SK-N-SH (cell line): Measurements from ENCODE around the gene CADM1. TPM values are rescaled to one million over a fixed set of nuclear protein-coding genes. Genes with fewer than 3 reads are reported as not detected.

ENCODE experiments used
- CTCF ChIA-PET: fragments of 300-600, 350-600 bp; formaldehyde crosslinking; extraction: SDS; loops from one replicate; lab custom pipeline; 2021; lab: Yijun Ruan, JAX
- POLR2A ChIA-PET: fragments of 350-600 bp; sonication (Branson Sonifier 250); formaldehyde crosslinking; extraction: SDS; loops from one replicate; lab custom pipeline; 2020; ENCODE audit warnings: antibody characterized with exemption, inconsistent platforms; lab: Yijun Ruan, JAX
- DNase-seq: peaks from one replicate; pipeline ENCODE4 v3.0.0; 2012
- H2AFZ ChIP-seq: fragments of 200-600 bp; sonication (generic); 2 replicates; pipeline ENCODE4 v1.8.1; 2016; ENCODE audit warnings: antibody characterized with exemption, mild to moderate bottlenecking, low read depth
- H3F3A ChIP-seq: fragments of 200-600 bp; sonication (generic); replicated peaks from 2 replicates; pipeline ENCODE3; 2016; ENCODE audit warnings: antibody characterized with exemption, mild to moderate bottlenecking; ENCODE audit not compliant: insufficient read depth
- H3K27ac ChIP-seq, 2 experiments: fragments of 200-500 bp in 1 of 2; fragments of 200-600 bp in 1 of 2; sonication (Bioruptor generic) in 1 of 2; sonication (generic), shearing (Covaris generic) in 1 of 2; 2 replicates each; pipeline versions ENCODE4 v1.5.1 to v1.6.1; 2014 to 2016; ENCODE audit warnings: low read depth in 2 of 2, inconsistent platforms in 1 of 2, low read length in 1 of 2, mild to moderate bottlenecking in 1 of 2, mixed read lengths in 1 of 2
- H3K27me3 ChIP-seq: fragments of 200-600 bp; sonication (generic), shearing (Covaris generic); 2 replicates; pipeline ENCODE4 v1.6.1; 2016; ENCODE audit warnings: mixed run types; ENCODE audit not compliant: insufficient read depth
- H3K36me3 ChIP-seq, 2 experiments: fragments of 200-500 bp in 1 of 2; fragments of 200-600 bp in 1 of 2; sonication (Bioruptor generic) in 1 of 2; sonication (generic) in 1 of 2; replicated peaks in 1 of 2; 2 replicates each; pipeline versions ENCODE3 to v1.5.1; 2014 to 2016; ENCODE audit warnings: low read length in 1 of 2, mild to moderate bottlenecking in 1 of 2; ENCODE audit not compliant: insufficient read depth in 2 of 2, control insufficient read depth in 1 of 2
- H3K4me1 ChIP-seq, 2 experiments: fragments of 200-500 bp in 1 of 2; fragments of 200-600 bp in 1 of 2; sonication (Bioruptor generic) in 1 of 2; sonication (generic), shearing (Covaris generic) in 1 of 2; 2 replicates each; pipeline versions ENCODE4 v1.5.1 to v1.6.1; 2014 to 2016; ENCODE audit warnings: low read depth in 1 of 2, low read length in 1 of 2, mixed run types in 1 of 2; ENCODE audit not compliant: insufficient read depth in 2 of 2, control insufficient read depth in 1 of 2
- H3K4me2 ChIP-seq: fragments of 200-600 bp; sonication (generic), shearing (Covaris generic); 2 replicates; pipeline ENCODE4 v1.6.1; 2017; ENCODE audit warnings: mixed run types
- H3K4me3 ChIP-seq, 2 experiments: fragments of 200-500 bp in 1 of 2; fragments of 200-600 bp in 1 of 2; sonication (Bioruptor generic) in 1 of 2; sonication (generic), shearing (Covaris generic) in 1 of 2; 2 replicates each; pipeline versions ENCODE4 v1.5.1 to v1.8.1; 2014 to 2016; ENCODE audit warnings: low read depth in 2 of 2, inconsistent platforms in 1 of 2, low read length in 1 of 2, mild to moderate bottlenecking in 1 of 2, mixed read lengths in 1 of 2, moderate library complexity in 1 of 2
- H3K79me2 ChIP-seq: fragments of 200-600 bp; sonication (generic); 2 replicates; pipeline ENCODE4 v1.8.1; 2017; ENCODE audit warnings: mild to moderate bottlenecking; ENCODE audit not compliant: insufficient read depth
- H3K9ac ChIP-seq: fragments of 200-600 bp; sonication (generic); 2 replicates; pipeline ENCODE4 v1.6.1; 2017; ENCODE audit warnings: mixed run types
- H3K9me2 ChIP-seq: fragments of 200-600 bp; sonication (generic); 2 replicates; pipeline ENCODE4 v1.6.1; 2017; ENCODE audit warnings: mixed run types
- H3K9me3 ChIP-seq: fragments of 200-600 bp; sonication (generic); 2 replicates; pipeline ENCODE4 v1.6.1; 2017; ENCODE audit warnings: mixed run types, mild to moderate bottlenecking, moderate library complexity
- H4K20me1 ChIP-seq: fragments of 200-600 bp; sonication (generic); 2 replicates; pipeline ENCODE4 v1.6.1; 2017; ENCODE audit warnings: mild to moderate bottlenecking, mixed run types; ENCODE audit not compliant: insufficient read depth
- ELF1 ChIP-seq: IDR thresholded peaks from 2 replicates; pipeline ENCODE4 v1.4.0; 2012
- EP300 ChIP-seq, 2 experiments: IDR thresholded peaks; 2 replicates each; pipeline versions ENCODE4 v1.4.0 to v1.6.1; 2012; ENCODE audit warnings: borderline replicate concordance in 1 of 2, low read depth in 1 of 2, low read length in 1 of 2
- FOSL2 ChIP-seq: IDR thresholded peaks from 2 replicates; pipeline ENCODE4 v1.4.0; 2012; ENCODE audit warnings: low read depth, mild to moderate bottlenecking, moderate library complexity, borderline replicate concordance
- FOXM1 ChIP-seq: IDR thresholded peaks from 2 replicates; pipeline ENCODE4 v1.4.0; 2012; ENCODE audit warnings: low read depth, mild to moderate bottlenecking
- GATA2 ChIP-seq: sonication (generic); formaldehyde crosslinking; IDR thresholded peaks from 2 replicates; pipeline ENCODE4 v1.5.0; 2020; ENCODE audit warnings: mild to moderate bottlenecking, missing genetic modification reagents
- MXI1 ChIP-seq: IDR thresholded peaks from 2 replicates; pipeline ENCODE4 v1.6.1; 2012; ENCODE audit warnings: mild to moderate bottlenecking, low read depth, low read length, improper control_type of control experiment
- NRF1 ChIP-seq: IDR thresholded peaks from 2 replicates; pipeline ENCODE4 v1.6.1; 2012; ENCODE audit warnings: low read depth, mild to moderate bottlenecking, low read length
- RCOR1 ChIP-seq: fragments of 150-350 bp; IDR thresholded peaks from 2 replicates; pipeline ENCODE4 v1.6.1; 2017; ENCODE audit warnings: antibody characterized with exemption, low read length
- RXRA ChIP-seq: IDR thresholded peaks from 2 replicates; pipeline ENCODE4 v1.4.0; 2012; ENCODE audit warnings: low read depth, mild to moderate bottlenecking, borderline replicate concordance
- SIN3A ChIP-seq: IDR thresholded peaks from 2 replicates; pipeline ENCODE4 v1.6.1; 2012; ENCODE audit warnings: low read depth, mild to moderate bottlenecking, low read length, moderate library complexity, borderline replicate concordance
- SMC3 ChIP-seq: IDR thresholded peaks from 2 replicates; pipeline ENCODE4 v1.6.1; 2012; ENCODE audit warnings: low read depth, low read length, improper control_type of control experiment
- WGBS: methylation state at CpG from one replicate; pipeline ENCODE4 v1.1.6; 2017; ENCODE audit warnings: low lambda C conversion rate; 5-methylcytosine and 5-hydroxymethylcytosine counted together
- polyA plus RNA-seq, 3 experiments: library from polyadenylated mRNA; depleted of rRNA; stranded (reverse); fragments of >200 nt; gene quantifications; 2 replicates each; pipeline ENCODE4 v1.2.3, GENCODE V29; 2012
- TF ChIP-seq, protein P1 (sequence below): fragments of 150-350 bp; IDR thresholded peaks from 2 replicates; pipeline ENCODE4 v1.6.1; 2017; ENCODE audit warnings: antibody characterized with exemption, low read length, low read depth, borderline replicate concordance
- TF ChIP-seq, protein P2 (sequence below): fragments of 200-600 bp; sonication (generic); IDR thresholded peaks from 2 replicates; pipeline ENCODE4 v1.6.1; 2017; ENCODE audit warnings: antibody characterized with exemption, mild to moderate bottlenecking, moderate library complexity
- TF ChIP-seq, protein P3 (sequence below): IDR thresholded peaks from 2 replicates; pipeline ENCODE4 v1.4.0; 2012; ENCODE audit warnings: low read depth
- TF ChIP-seq, protein P4 (sequence below): IDR thresholded peaks from 2 replicates; pipeline ENCODE4; 2012
- TF ChIP-seq, protein P5 (sequence below): IDR thresholded peaks from 2 replicates; pipeline ENCODE4 v1.6.1; 2012; ENCODE audit warnings: mild to moderate bottlenecking, low read depth, low read length, moderate library complexity
- TF ChIP-seq, protein P6 (sequence below): IDR thresholded peaks from 2 replicates; pipeline ENCODE4 v1.4.0; 2012; ENCODE audit warnings: low read depth, borderline replicate concordance

The CADM1 gene
- polyA plus RNA-seq, 1 of the 3 experiments (the other 2 are of a cell fraction) = 7.9 TPM

DNA sequence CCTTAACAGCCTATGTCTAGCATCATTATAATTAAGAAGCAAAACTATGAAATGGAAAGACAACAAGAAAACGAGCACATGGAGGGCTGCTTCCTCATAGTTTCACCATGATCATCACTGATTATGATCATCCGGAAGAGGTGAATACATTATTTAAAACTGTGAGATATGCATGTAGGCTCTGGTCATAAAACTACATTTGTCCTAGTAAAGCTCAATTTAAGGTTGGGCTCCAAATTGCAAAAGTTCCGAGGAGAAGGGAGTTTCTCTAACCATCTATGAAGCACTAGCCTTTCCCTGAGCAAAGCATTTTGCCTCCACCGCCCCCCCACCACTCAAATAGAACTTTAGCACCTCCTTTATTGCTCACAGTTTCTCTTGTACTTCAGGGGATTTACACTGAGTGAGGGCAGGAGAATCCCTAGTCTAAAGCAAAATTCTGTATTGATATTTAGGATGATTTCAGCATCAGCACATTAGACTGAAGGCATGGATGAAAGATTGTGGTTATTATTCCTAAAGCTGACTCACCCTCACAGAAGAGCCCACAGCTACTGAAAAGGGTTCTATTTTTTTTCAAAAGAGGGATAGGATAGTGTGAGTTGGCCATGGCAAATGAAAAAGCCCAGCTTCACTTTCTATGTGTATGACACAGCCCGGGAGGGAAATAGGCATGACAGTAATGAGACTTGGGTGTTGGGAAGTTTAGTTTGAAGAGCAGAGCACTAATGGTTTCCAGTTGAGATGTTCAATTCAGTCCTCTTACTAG is 203.4 kb downstream of the CADM1 start (continued):
- TF ChIP-seq, protein P1, sequence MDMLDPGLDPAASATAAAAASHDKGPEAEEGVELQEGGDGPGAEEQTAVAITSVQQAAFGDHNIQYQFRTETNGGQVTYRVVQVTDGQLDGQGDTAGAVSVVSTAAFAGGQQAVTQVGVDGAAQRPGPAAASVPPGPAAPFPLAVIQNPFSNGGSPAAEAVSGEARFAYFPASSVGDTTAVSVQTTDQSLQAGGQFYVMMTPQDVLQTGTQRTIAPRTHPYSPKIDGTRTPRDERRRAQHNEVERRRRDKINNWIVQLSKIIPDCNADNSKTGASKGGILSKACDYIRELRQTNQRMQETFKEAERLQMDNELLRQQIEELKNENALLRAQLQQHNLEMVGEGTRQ = no peak
- TF ChIP-seq, protein P2, sequence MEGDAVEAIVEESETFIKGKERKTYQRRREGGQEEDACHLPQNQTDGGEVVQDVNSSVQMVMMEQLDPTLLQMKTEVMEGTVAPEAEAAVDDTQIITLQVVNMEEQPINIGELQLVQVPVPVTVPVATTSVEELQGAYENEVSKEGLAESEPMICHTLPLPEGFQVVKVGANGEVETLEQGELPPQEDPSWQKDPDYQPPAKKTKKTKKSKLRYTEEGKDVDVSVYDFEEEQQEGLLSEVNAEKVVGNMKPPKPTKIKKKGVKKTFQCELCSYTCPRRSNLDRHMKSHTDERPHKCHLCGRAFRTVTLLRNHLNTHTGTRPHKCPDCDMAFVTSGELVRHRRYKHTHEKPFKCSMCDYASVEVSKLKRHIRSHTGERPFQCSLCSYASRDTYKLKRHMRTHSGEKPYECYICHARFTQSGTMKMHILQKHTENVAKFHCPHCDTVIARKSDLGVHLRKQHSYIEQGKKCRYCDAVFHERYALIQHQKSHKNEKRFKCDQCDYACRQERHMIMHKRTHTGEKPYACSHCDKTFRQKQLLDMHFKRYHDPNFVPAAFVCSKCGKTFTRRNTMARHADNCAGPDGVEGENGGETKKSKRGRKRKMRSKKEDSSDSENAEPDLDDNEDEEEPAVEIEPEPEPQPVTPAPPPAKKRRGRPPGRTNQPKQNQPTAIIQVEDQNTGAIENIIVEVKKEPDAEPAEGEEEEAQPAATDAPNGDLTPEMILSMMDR = no peak
- TF ChIP-seq FOXM1 = no peak
- TF ChIP-seq EP300 (IDR thresholded peaks at IDR 0.05; ENCODE audit: borderline replicate concordance in 1 of 2, low read depth in 1 of 2, low read length in 1 of 2) = no peak
- TF ChIP-seq, all 33 proteins: peak for 0

DNA sequence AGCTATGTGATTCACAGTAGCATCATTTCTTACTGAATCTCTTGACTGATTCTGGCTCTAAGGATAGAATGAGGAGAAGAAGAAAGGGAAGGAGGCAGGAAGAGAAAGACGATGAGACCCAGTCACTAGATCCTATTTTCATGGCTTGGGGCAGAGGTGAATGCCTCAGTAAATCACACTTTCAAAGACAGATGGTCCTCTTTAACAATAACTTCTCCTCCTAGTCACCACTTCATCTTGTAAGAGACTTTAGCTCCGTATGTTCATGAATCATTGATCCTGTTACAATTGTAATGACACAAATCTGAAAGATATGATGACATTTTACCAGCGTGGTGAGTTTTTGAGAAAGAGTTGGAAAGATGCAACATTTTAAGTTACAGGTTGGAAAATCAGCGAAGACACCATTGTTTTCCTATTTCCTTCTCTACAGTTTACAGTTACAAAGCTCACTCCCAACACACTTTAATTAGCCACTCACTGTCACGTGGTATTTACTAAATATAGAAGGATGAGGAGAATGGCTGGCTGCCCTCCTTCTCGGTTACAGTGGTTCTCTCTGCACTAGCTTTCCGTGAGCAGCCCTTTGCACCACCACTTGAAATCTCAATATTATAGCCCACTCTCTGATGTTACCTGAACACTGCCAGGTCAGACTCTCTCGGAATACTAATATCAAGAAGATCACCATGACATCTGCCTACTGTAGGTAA is 205.8 kb downstream of the CADM1 start:
- no peaks in the 10 kb centered on the region for H3K9me2 ChIP-seq
- H3K27me3 ChIP-seq = no peaks in the 10 kb centered on the region
- H3K27ac ChIP-seq = no peak overlapping the region; a peak in 1 of 4 replicates
- H3K36me3 ChIP-seq = no peaks in the 10 kb centered on the region
- WGBS = 65% methylated on average over 8 of the region's 8 CpGs
- H3K9me3 ChIP-seq = no peaks in the 10 kb centered on the region
- no peak for DNase-seq
- H3K4me3 ChIP-seq = no peak overlapping the region
- CTCF ChIA-PET = interaction anchor here (1.0 kb wide), 1 partner anchor 524 kb away, joined by 5 read pairs; no protein-coding TSS in a partner anchor
- peaks cover 0 to 34% of the 10 kb centered on the region in 2 experiments; a peak in 2 of 4 replicates for H3K4me1 ChIP-seq
- H2AFZ ChIP-seq = no peak overlapping the region
- no peaks in the 10 kb centered on the region for H4K20me1 ChIP-seq
- no peak overlapping the region for H3K9ac ChIP-seq
- no peaks in the 10 kb centered on the region for H3K79me2 ChIP-seq
- POLR2A ChIA-PET = no interaction called here
- no peaks in the 10 kb centered on the region for H3F3A ChIP-seq
- H3K4me2 ChIP-seq = no peak overlapping the region
- TF ChIP-seq SMC3 (no peak), ELF1 (no peak), FOSL2 (no peak), RCOR1 (no peak), SIN3A (no peak), GATA2 (no peak), NRF1 (no peak), EP300 (IDR thresholded peaks at IDR 0.05; ENCODE audit: borderline replicate concordance in 1 of 2, low read depth in 1 of 2, low read length in 1 of 2) (no peak), RXRA (no peak), FOXM1 (no peak), MXI1 (no peak)
- TF ChIP-seq, protein P3, sequence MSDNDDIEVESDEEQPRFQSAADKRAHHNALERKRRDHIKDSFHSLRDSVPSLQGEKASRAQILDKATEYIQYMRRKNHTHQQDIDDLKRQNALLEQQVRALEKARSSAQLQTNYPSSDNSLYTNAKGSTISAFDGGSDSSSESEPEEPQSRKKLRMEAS = no peak
- TF ChIP-seq, protein P4, sequence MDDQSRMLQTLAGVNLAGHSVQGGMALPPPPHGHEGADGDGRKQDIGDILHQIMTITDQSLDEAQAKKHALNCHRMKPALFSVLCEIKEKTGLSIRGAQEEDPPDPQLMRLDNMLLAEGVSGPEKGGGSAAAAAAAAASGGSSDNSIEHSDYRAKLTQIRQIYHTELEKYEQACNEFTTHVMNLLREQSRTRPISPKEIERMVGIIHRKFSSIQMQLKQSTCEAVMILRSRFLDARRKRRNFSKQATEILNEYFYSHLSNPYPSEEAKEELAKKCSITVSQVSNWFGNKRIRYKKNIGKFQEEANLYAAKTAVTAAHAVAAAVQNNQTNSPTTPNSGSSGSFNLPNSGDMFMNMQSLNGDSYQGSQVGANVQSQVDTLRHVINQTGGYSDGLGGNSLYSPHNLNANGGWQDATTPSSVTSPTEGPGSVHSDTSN = no peak
- TF ChIP-seq, protein P5, sequence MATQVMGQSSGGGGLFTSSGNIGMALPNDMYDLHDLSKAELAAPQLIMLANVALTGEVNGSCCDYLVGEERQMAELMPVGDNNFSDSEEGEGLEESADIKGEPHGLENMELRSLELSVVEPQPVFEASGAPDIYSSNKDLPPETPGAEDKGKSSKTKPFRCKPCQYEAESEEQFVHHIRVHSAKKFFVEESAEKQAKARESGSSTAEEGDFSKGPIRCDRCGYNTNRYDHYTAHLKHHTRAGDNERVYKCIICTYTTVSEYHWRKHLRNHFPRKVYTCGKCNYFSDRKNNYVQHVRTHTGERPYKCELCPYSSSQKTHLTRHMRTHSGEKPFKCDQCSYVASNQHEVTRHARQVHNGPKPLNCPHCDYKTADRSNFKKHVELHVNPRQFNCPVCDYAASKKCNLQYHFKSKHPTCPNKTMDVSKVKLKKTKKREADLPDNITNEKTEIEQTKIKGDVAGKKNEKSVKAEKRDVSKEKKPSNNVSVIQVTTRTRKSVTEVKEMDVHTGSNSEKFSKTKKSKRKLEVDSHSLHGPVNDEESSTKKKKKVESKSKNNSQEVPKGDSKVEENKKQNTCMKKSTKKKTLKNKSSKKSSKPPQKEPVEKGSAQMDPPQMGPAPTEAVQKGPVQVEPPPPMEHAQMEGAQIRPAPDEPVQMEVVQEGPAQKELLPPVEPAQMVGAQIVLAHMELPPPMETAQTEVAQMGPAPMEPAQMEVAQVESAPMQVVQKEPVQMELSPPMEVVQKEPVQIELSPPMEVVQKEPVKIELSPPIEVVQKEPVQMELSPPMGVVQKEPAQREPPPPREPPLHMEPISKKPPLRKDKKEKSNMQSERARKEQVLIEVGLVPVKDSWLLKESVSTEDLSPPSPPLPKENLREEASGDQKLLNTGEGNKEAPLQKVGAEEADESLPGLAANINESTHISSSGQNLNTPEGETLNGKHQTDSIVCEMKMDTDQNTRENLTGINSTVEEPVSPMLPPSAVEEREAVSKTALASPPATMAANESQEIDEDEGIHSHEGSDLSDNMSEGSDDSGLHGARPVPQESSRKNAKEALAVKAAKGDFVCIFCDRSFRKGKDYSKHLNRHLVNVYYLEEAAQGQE = no peak
- TF ChIP-seq, protein P6, sequence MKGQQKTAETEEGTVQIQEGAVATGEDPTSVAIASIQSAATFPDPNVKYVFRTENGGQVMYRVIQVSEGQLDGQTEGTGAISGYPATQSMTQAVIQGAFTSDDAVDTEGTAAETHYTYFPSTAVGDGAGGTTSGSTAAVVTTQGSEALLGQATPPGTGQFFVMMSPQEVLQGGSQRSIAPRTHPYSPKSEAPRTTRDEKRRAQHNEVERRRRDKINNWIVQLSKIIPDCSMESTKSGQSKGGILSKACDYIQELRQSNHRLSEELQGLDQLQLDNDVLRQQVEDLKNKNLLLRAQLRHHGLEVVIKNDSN = no peak
